PFSK-1 (cell line): Measurements from ENCODE around the gene ZNF385D.

Source experiments
- FOXP2 ChIP-seq: optimal IDR thresholded peaks from 2 replicates; pipeline ENCODE3; 2011; ENCODE audit warnings: borderline replicate concordance, control low read depth, inconsistent platforms; ENCODE audit not compliant: insufficient read depth; ENCODE audit errors: extremely low read length, extremely low read depth
- POLR2AphosphoS5 ChIP-seq: IDR thresholded peaks from 2 replicates; pipeline ENCODE4 v1.6.1; 2012; ENCODE audit warnings: low read depth, mild to moderate bottlenecking, control low read depth, low read length, moderate library complexity
- SIN3A ChIP-seq: IDR thresholded peaks from 2 replicates; pipeline ENCODE4 v1.6.1; 2012; ENCODE audit warnings: mild to moderate bottlenecking, low read length, moderate library complexity, borderline replicate concordance; ENCODE audit not compliant: insufficient read depth
- TAF1 ChIP-seq: IDR thresholded peaks from 2 replicates; pipeline ENCODE4 v1.6.1; 2012; ENCODE audit warnings: low read length, control low read depth, borderline replicate concordance; ENCODE audit not compliant: insufficient read depth
- TF ChIP-seq, protein P1 (sequence below), 2 experiments: IDR thresholded peaks; 2 replicates each; pipeline versions ENCODE4 v1.6.1 to v1.8.0; 2011 to 2012; ENCODE audit warnings: low read depth in 2 of 2, low read length in 2 of 2, control low read depth in 1 of 2, inconsistent platforms in 1 of 2, mild to moderate bottlenecking in 1 of 2, moderate library complexity in 1 of 2; ENCODE audit not compliant: insufficient read depth in 1 of 2

ZNF385D gene

DNA sequence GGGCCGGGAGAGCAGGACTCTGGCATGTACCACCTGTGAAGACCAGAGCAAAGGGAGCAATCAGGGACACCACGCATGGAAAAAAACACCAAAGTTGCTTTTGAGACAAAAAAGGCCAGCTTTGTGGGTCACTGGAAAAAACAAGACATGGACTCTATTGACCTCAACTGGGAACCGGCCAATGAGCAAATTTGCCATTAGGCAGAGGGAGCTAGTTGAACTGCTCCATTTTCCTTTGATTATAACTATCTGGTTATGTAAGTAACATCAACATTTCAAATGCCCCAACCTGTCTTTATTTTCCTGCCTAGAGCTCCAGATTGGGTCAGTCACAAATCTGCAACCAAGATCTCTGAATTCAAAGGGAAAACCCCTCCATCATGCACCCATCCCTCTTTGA is 86.0 kb downstream of the ZNF385D start:
- TF ChIP-seq, protein P1, sequence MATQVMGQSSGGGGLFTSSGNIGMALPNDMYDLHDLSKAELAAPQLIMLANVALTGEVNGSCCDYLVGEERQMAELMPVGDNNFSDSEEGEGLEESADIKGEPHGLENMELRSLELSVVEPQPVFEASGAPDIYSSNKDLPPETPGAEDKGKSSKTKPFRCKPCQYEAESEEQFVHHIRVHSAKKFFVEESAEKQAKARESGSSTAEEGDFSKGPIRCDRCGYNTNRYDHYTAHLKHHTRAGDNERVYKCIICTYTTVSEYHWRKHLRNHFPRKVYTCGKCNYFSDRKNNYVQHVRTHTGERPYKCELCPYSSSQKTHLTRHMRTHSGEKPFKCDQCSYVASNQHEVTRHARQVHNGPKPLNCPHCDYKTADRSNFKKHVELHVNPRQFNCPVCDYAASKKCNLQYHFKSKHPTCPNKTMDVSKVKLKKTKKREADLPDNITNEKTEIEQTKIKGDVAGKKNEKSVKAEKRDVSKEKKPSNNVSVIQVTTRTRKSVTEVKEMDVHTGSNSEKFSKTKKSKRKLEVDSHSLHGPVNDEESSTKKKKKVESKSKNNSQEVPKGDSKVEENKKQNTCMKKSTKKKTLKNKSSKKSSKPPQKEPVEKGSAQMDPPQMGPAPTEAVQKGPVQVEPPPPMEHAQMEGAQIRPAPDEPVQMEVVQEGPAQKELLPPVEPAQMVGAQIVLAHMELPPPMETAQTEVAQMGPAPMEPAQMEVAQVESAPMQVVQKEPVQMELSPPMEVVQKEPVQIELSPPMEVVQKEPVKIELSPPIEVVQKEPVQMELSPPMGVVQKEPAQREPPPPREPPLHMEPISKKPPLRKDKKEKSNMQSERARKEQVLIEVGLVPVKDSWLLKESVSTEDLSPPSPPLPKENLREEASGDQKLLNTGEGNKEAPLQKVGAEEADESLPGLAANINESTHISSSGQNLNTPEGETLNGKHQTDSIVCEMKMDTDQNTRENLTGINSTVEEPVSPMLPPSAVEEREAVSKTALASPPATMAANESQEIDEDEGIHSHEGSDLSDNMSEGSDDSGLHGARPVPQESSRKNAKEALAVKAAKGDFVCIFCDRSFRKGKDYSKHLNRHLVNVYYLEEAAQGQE (IDR thresholded peaks at IDR 0.05; ENCODE audit: insufficient read depth in 1 of 2, low read depth in 2 of 2, low read length in 2 of 2) = no peak
- TF ChIP-seq SIN3A (no peak), POLR2AphosphoS5 (no peak), FOXP2 (no peak), TAF1 (no peak)

DNA sequence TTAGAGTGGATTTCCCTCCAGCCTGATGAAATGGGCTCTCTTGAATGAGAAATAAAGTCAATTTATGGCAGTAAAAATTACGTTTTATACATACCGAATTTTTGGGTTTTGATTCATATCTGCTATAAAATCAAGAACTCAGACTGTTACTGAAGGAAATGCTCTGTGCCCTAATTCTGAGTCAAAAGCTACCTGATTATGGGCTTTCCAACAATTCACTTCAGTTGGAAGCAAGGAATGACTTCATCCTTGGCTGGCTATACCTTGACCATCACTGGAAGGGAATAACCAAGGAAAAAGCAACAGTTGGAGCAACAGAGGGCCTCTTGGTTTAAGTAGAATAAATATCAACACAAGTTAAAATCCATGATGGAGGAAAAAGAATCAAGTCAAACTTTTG is 88.6 kb downstream of the ZNF385D start:
- TF ChIP-seq POLR2AphosphoS5 = no peak
- TF ChIP-seq FOXP2 = no peak
- TF ChIP-seq, protein P1 (IDR thresholded peaks at IDR 0.05; ENCODE audit: insufficient read depth in 1 of 2, low read depth in 2 of 2, low read length in 2 of 2) = no peak
- TF ChIP-seq TAF1 = no peak
- no peak for TF ChIP-seq SIN3A

DNA sequence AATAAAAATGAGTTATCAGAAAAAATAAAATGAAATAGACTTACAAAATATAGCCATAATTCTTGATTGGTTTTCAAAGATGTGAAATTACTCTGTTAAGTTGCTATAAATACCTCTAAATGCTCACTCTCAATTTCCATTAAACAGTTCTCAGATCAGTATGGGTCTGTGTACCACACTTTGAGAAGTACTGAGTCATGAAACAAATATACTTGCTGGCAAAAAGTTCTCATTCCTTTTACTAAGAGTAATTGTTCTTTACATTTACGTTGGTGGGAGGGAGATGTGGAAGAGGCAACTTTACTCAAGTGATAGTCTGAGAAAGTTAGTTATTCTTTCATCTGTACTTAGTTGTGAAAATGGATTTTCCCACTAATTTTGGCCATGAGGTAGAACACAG is 96.3 kb downstream of the ZNF385D start:
- TF ChIP-seq FOXP2 (no peak), POLR2AphosphoS5 (no peak), TAF1 (no peak)
- TF ChIP-seq, protein P1 (IDR thresholded peaks at IDR 0.05; ENCODE audit: insufficient read depth in 1 of 2, low read depth in 2 of 2, low read length in 2 of 2) = no peak

DNA sequence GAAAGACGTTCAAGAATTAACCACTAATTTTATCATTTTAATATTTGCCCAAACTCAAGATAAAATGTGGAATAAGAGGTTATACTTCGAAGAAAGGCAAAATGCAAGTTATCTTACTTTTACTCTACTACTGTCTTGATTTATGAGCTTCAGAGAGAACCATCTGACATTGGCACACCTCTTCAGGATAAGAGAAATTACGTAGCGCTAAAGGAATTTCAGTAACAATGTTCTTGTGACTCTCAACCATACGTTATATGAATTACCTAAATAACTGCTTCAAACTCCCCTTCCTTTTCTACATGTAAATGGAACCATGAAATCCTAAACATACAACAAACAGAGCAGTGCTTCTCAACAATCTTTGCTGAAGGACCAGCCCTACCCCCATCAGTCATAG is 96.8 kb downstream of the ZNF385D start:
- no peak for TF ChIP-seq TAF1
- TF ChIP-seq, protein P1 (IDR thresholded peaks at IDR 0.05; ENCODE audit: insufficient read depth in 1 of 2, low read depth in 2 of 2, low read length in 2 of 2) = no peak
- no peak for TF ChIP-seq FOXP2
- no peak for TF ChIP-seq POLR2AphosphoS5
- TF ChIP-seq SIN3A = no peak

DNA sequence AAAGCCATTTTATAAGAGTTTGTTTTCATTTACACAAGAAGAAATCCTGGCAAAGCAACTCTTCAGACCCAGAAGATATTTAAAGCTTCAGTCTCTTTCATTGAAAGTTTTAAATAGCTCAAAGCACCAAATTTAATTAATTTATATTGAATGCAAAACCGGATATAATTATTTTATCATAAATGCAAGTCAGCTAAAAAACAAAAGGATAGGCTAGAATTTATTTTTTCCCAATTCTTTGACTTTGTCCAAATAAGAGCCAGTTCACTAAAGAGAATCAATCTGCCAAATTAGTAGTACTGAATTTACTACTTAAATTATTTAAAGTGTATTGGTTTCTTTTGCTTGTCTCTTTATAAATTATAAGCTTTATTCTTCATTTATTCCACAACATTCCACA is 101.5 kb downstream of the ZNF385D start:
- TF ChIP-seq POLR2AphosphoS5 (no peak), TAF1 (no peak), FOXP2 (no peak), SIN3A (no peak)
- TF ChIP-seq, protein P1 (IDR thresholded peaks at IDR 0.05; ENCODE audit: insufficient read depth in 1 of 2, low read depth in 2 of 2, low read length in 2 of 2) = no peak
